ENCODE results near the gene TMPRSS3.

- no peak for TF ChIP-seq NR2C1 (IDR thresholded peaks at IDR 0.05)
- no peak for TF ChIP-seq NR2C1 (tag; IDR thresholded peaks at IDR 0.05)
- TF ChIP-seq BCLAF1 (IDR thresholded peaks at IDR 0.05; ENCODE audit: borderline replicate concordance in 1 of 2, control insufficient read depth in 1 of 2, low read depth in 2 of 2, low read length in 1 of 2) = no peak
- TF ChIP-seq ESRRB (CRISPR knock-in tag; IDR thresholded peaks at IDR 0.05; ENCODE audit: borderline replicate concordance) = no peak
- no peak for TF ChIP-seq POLR2H (tag; IDR thresholded peaks at IDR 0.05; ENCODE audit: low read depth)
- no peak for TF ChIP-seq CHAMP1 (IDR thresholded peaks at IDR 0.05)
- TF ChIP-seq KDM1A (IDR thresholded peaks at IDR 0.05) = no peak
- no peak for TF ChIP-seq CTCF (IDR thresholded peaks at IDR 0.05 in 2 of 3, conservative IDR thresholded peaks at IDR 0.05 in 1 of 3; ENCODE audit: insufficient read depth in 2 of 3, low read depth in 1 of 3, low read length in 3 of 3)
- TF ChIP-seq NR0B1 (IDR thresholded peaks at IDR 0.05; ENCODE audit: partially characterized antibody) = no peak
Measured at GRCh38 chr21:42375966-42376337, 19.9 kb downstream of the TMPRSS3 start.
